ENCODE data around the gene RHOBTB1.

RHOBTB1 gene

GRCh38 chr10:60868946-60869345 lies 75.0 kb downstream of the RHOBTB1 start:
- no peaks in the 10 kb centered on the region for H3K9me2 ChIP-seq (ENCODE audit: low read depth, low read length)
- H3K4me2 ChIP-seq (ENCODE audit: low read length): no peak overlapping the region
- H3F3A ChIP-seq (ENCODE audit: insufficient read depth, low read length): no peaks in the 10 kb centered on the region
- no peaks in the 10 kb centered on the region for H3K36me3 ChIP-seq (ENCODE audit: insufficient read depth, low read length)
- H3K9me3 ChIP-seq (ENCODE audit: low read length): no peaks in the 10 kb centered on the region
- no peak overlapping the region for H3K9ac ChIP-seq (ENCODE audit: low read length)
- no peak overlapping the region for H3K27ac ChIP-seq (ENCODE audit: low read depth, low read length, poor library complexity, severe bottlenecking)
- no peak overlapping the region for H3K4me3 ChIP-seq (ENCODE audit: low read depth, low read length, poor library complexity, severe bottlenecking)
- H4K20me1 ChIP-seq (ENCODE audit: insufficient read depth, low read length): no peaks in the 10 kb centered on the region
- no peaks in the 10 kb centered on the region for H3K27me3 ChIP-seq (ENCODE audit: insufficient read depth, low read length)
- TF ChIP-seq EZH2 (IDR thresholded peaks at IDR 0.05; ENCODE audit: borderline replicate concordance, low read length) (no peak), CTCF (IDR thresholded peaks at IDR 0.05; ENCODE audit: low read length) (no peak)
- no peak overlapping the region for H2AFZ ChIP-seq (ENCODE audit: low read length)
- no peaks in the 10 kb centered on the region for H3K4me1 ChIP-seq (ENCODE audit: insufficient read depth, low read length, severe bottlenecking)
- no peaks in the 10 kb centered on the region for H3K79me2 ChIP-seq (ENCODE audit: insufficient read depth, low read length)

GRCh38 chr10:60865198-60865783 lies 78.7 kb downstream of the RHOBTB1 start:
- Histone ChIP-seq H3K9me3 (ENCODE audit: low read length) (no peaks in the 10 kb centered on the region), H3K36me3 (ENCODE audit: insufficient read depth, low read length) (no peaks in the 10 kb centered on the region), H3K9ac (ENCODE audit: low read length) (no peak overlapping the region), H3F3A (ENCODE audit: insufficient read depth, low read length) (no peaks in the 10 kb centered on the region), H3K9me2 (ENCODE audit: low read depth, low read length) (no peaks in the 10 kb centered on the region), H3K27me3 (ENCODE audit: insufficient read depth, low read length) (no peaks in the 10 kb centered on the region), H2AFZ (ENCODE audit: low read length) (no peak overlapping the region), H3K4me1 (ENCODE audit: insufficient read depth, low read length, severe bottlenecking) (no peaks in the 10 kb centered on the region), H3K4me3 (ENCODE audit: low read depth, low read length, poor library complexity, severe bottlenecking) (no peak overlapping the region), H3K79me2 (ENCODE audit: insufficient read depth, low read length) (no peaks in the 10 kb centered on the region), H4K20me1 (ENCODE audit: insufficient read depth, low read length) (no peaks in the 10 kb centered on the region), H3K27ac (ENCODE audit: low read depth, low read length, poor library complexity, severe bottlenecking) (no peak overlapping the region), H3K4me2 (ENCODE audit: low read length) (no peak overlapping the region)
- TF ChIP-seq CTCF (IDR thresholded peaks at IDR 0.05; ENCODE audit: low read length) (no peak), EZH2 (IDR thresholded peaks at IDR 0.05; ENCODE audit: borderline replicate concordance, low read length) (no peak)

- Histone ChIP-seq H3K4me2 (ENCODE audit: low read length) (no peak overlapping the region), H3K4me3 (ENCODE audit: low read depth, low read length, poor library complexity, severe bottlenecking) (no peak overlapping the region), H3K9me2 (ENCODE audit: low read depth, low read length) (no peaks in the 10 kb centered on the region), H3K4me1 (ENCODE audit: insufficient read depth, low read length, severe bottlenecking) (no peaks in the 10 kb centered on the region), H2AFZ (ENCODE audit: low read length) (no peak overlapping the region), H3F3A (ENCODE audit: insufficient read depth, low read length) (no peaks in the 10 kb centered on the region), H3K9me3 (ENCODE audit: low read length) (no peaks in the 10 kb centered on the region), H4K20me1 (ENCODE audit: insufficient read depth, low read length) (no peaks in the 10 kb centered on the region), H3K27ac (ENCODE audit: low read depth, low read length, poor library complexity, severe bottlenecking) (no peak overlapping the region), H3K9ac (ENCODE audit: low read length) (no peak overlapping the region), H3K36me3 (ENCODE audit: insufficient read depth, low read length) (no peaks in the 10 kb centered on the region), H3K79me2 (ENCODE audit: insufficient read depth, low read length) (no peaks in the 10 kb centered on the region), H3K27me3 (ENCODE audit: insufficient read depth, low read length) (no peaks in the 10 kb centered on the region)
- TF ChIP-seq EZH2 (IDR thresholded peaks at IDR 0.05; ENCODE audit: borderline replicate concordance, low read length) (no peak), CTCF (IDR thresholded peaks at IDR 0.05; ENCODE audit: low read length) (no peak)
Measured at GRCh38 chr10:60863796-60864195, 80.2 kb downstream of the RHOBTB1 start.

All from OCI-LY1 (cell line).